Stimulated activated naive CD4-positive, alpha-beta T cell (primary cell): ENCODE data around the gene ACSF3.

Experiments used
- DNase-seq, 6 experiments: peaks; one replicate each; lab custom pipeline; 2025; lab: John Stamatoyannopoulos, UW

The ACSF3 gene

DNA sequence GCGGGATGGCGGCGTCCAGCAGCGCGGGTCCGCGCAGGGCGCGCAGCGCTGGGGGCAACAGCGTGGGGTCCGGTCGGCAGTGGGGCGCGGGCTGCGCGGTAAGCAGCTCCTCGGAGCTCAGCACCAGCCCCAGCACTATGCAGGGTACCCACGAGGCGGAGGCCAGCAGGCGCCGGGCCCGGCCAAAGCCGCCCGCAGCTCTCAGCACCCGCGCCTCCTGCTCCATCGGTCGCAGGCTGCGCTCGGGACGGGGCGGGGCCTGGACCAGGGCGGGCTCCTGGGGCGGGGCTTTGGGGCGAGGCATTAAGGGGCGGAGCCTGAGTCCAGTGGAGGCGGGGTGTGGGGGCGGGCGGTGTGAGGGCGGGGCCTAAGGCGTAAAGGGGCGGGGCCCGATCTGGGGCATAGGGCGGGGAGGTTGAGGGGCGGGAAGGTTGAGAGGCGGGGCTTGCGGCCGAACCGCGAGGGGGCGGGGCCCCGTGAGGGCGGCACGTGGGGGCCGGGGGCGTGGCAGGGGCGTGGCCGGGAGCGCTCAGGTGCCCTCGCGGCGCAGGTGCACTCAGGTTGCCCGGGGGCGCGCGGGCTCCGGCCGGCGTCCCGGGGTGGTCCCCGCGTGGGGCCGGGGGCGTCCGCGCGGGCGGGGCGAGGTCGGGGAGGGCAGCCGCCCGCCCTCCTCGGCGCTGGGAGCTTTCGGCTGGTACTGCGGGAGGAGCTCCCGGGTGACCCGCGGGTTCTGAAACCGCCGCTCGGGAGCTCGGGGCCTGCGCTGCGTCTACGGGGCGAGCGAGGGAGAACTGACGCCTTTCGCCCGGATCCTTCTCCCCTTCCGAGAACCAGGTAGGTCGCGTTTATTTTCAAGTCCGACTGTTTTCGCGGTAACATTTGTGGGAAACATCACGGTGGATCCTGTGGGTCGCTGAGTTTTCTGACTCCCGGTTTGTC lies 108.1 kb downstream of the ACSF3 start:
- DNase-seq = peak; percentile 73 to 87 (median 80)

GRCh38 chr16:89202422-89203215 lies 109.0 kb downstream of the ACSF3 start:
- DNase-seq = peak in 1 of 6 experiments; percentile 52
